Neuronal stem cell (in vitro differentiated cells): ENCODE data around the gene S100A8.

Source experiments
- DNase-seq: peaks from one replicate; pipeline ENCODE4 v3.0.0-alpha.2; 2013; ENCODE audit warnings: low spot score
- H2AFZ ChIP-seq: one replicate; pipeline ENCODE4 v1.6.1; 2013; ENCODE audit warnings: mild to moderate bottlenecking, low read length, inconsistent platforms
- H2AK5ac ChIP-seq: 2 replicates; pipeline ENCODE4 v1.6.1; 2013; ENCODE audit warnings: low read depth, mild to moderate bottlenecking, inconsistent platforms, low read length, moderate library complexity, mixed read lengths
- H2BK120ac ChIP-seq: 2 replicates; pipeline ENCODE4 v1.6.1; 2013; ENCODE audit warnings: low read depth, mild to moderate bottlenecking, inconsistent platforms, low read length, moderate library complexity, mixed read lengths
- H2BK12ac ChIP-seq: one replicate; pipeline ENCODE4 v1.6.1; 2013; ENCODE audit warnings: low read length, inconsistent platforms
- H2BK15ac ChIP-seq: 2 replicates; pipeline ENCODE4 v1.6.1; 2013; ENCODE audit warnings: mild to moderate bottlenecking, low read length, inconsistent platforms, mixed read lengths
- H2BK5ac ChIP-seq: one replicate; pipeline ENCODE4 v1.6.1; 2013; ENCODE audit warnings: inconsistent platforms, mild to moderate bottlenecking, low read length, moderate library complexity
- H3K14ac ChIP-seq: one replicate; pipeline ENCODE4 v1.6.1; 2013; ENCODE audit warnings: low read length, inconsistent platforms
- H3K18ac ChIP-seq: 2 replicates; pipeline ENCODE4 v1.6.1; 2013; ENCODE audit warnings: low read length, inconsistent platforms
- H3K23ac ChIP-seq: 2 replicates; pipeline ENCODE4 v1.6.1; 2013; ENCODE audit warnings: low read depth, mild to moderate bottlenecking, mixed read lengths, low read length, inconsistent platforms; ENCODE audit not compliant: poor library complexity
- H3K27ac ChIP-seq: replicated peaks from 3 replicates; pipeline ENCODE4 v1.5.1; 2013; ENCODE audit warnings: low read length, inconsistent platforms
- H3K27me3 ChIP-seq, 3 experiments: 2 replicates each; pipeline ENCODE4 v1.6.1; 2013; ENCODE audit warnings: low read length in 3 of 3, mild to moderate bottlenecking in 2 of 3, inconsistent platforms in 1 of 3, low read depth in 1 of 3, mixed read lengths in 1 of 3, moderate library complexity in 1 of 3; ENCODE audit not compliant: control insufficient read depth in 3 of 3, insufficient read depth in 3 of 3
- H3K36me3 ChIP-seq, 2 donors: replicated peaks in 1 of 2; 2 replicates each; pipeline ENCODE4 v1.6.1; 2013; ENCODE audit warnings: low read length in 2 of 2; ENCODE audit not compliant: control insufficient read depth in 2 of 2, insufficient read depth in 2 of 2
- H3K4ac ChIP-seq: 2 replicates; pipeline ENCODE4 v1.6.1; 2013; ENCODE audit warnings: inconsistent platforms, mild to moderate bottlenecking, low read length, moderate library complexity
- H3K4me1 ChIP-seq, 2 donors: 1 replicate in 1 of 2; 2 replicates in 1 of 2; pipeline ENCODE4 v1.6.1; 2013; ENCODE audit warnings: low read length in 2 of 2, low read depth in 1 of 2; ENCODE audit not compliant: control insufficient read depth in 2 of 2, insufficient read depth in 1 of 2
- H3K4me2 ChIP-seq: one replicate; pipeline ENCODE4 v1.6.1; 2013; ENCODE audit warnings: mild to moderate bottlenecking, low read length, inconsistent platforms; ENCODE audit not compliant: insufficient read depth, poor library complexity, severe bottlenecking
- H3K4me3 ChIP-seq, 2 donors: 2 replicates each; pipeline ENCODE4 v1.5.1; 2013; ENCODE audit warnings: low read length in 2 of 2, mild to moderate bottlenecking in 2 of 2, inconsistent platforms in 1 of 2, moderate library complexity in 1 of 2
- H3K79me1 ChIP-seq: one replicate; pipeline ENCODE4 v1.6.1; 2013; ENCODE audit warnings: low read depth, mild to moderate bottlenecking, inconsistent platforms, low read length, moderate library complexity
- H3K9ac ChIP-seq: one replicate; pipeline ENCODE4 v1.6.1; 2013; ENCODE audit warnings: mild to moderate bottlenecking, low read depth, low read length, inconsistent platforms; ENCODE audit not compliant: poor library complexity
- H3K9me3 ChIP-seq, 2 donors: replicated peaks in 1 of 2; 2 replicates each; pipeline versions ENCODE3 to v1.6.1; 2013; ENCODE audit warnings: low read length in 2 of 2, mild to moderate bottlenecking in 2 of 2, inconsistent platforms in 1 of 2, low read depth in 1 of 2, mixed read lengths in 1 of 2, moderate library complexity in 1 of 2; ENCODE audit not compliant: control insufficient read depth in 2 of 2, insufficient read depth in 1 of 2
- H4K8ac ChIP-seq: one replicate; pipeline ENCODE4 v1.6.1; 2013; ENCODE audit warnings: low read depth, mild to moderate bottlenecking, inconsistent platforms, low read length, moderate library complexity
- H4K91ac ChIP-seq: one replicate; pipeline ENCODE4 v1.6.1; 2013; ENCODE audit warnings: low read length, low read depth, mild to moderate bottlenecking, inconsistent platforms; ENCODE audit not compliant: poor library complexity
- WGBS, 2 donors: extraction: QIAGEN DNeasy Blood & Tissue Kit; methylation state at CpG; one replicate each; pipeline ENCODE4 v1.1.7; 2013; ENCODE audit warnings: missing lambda C conversion rate in 2 of 2, mixed read lengths in 1 of 2; ENCODE audit not compliant: insufficient read length in 2 of 2, insufficient replicate concordance in 1 of 2; ENCODE audit errors: extremely low coverage in 2 of 2; 5-methylcytosine and 5-hydroxymethylcytosine counted together

Gene S100A8

GRCh38 chr1:153389973-153390879 lies 647 bp downstream of the S100A8 start:
- Histone ChIP-seq H3K4me3 (no peak overlapping the region), H3K4me2 (no peak overlapping the region), H3K14ac (no peak overlapping the region), H3K27ac (no peak overlapping the region), H3K4ac (no peak overlapping the region), H2AK5ac (no peak overlapping the region), H2BK15ac (no peak overlapping the region), H2BK5ac (no peak overlapping the region), H2BK120ac (no peak overlapping the region), H4K91ac (no peak overlapping the region), H3K4me1 (no peaks in the 10 kb centered on the region), H3K36me3 (no peaks in the 10 kb centered on the region), H4K8ac (no peak overlapping the region), H2BK12ac (no peak overlapping the region), H3K9ac (no peak overlapping the region), H3K79me1 (no peaks in the 10 kb centered on the region), H3K9me3 (no peaks in the 10 kb centered on the region), H3K18ac (no peak overlapping the region), H3K27me3 (peaks cover 0 to 22% (median 0%) of the 10 kb centered on the region in 3 experiments), H3K23ac (no peak overlapping the region), H2AFZ (no peak overlapping the region)
- no CpG with 5 or more reads among the region's 17 CpGs for WGBS, 2 donors
- no peak for DNase-seq

GRCh38 chr1:153389401-153389800 lies 1.5 kb downstream of the S100A8 start:
- Histone ChIP-seq H3K14ac (no peak overlapping the region), H2AFZ (no peak overlapping the region), H3K23ac (no peak overlapping the region), H2BK12ac (no peak overlapping the region), H2BK5ac (no peak overlapping the region), H4K8ac (no peak overlapping the region), H3K4me2 (no peak overlapping the region), H3K9me3 (no peaks in the 10 kb centered on the region), H2BK120ac (no peak overlapping the region), H3K18ac (no peak overlapping the region), H3K4ac (no peak overlapping the region), H2BK15ac (no peak overlapping the region), H4K91ac (no peak overlapping the region), H3K9ac (no peak overlapping the region), H3K27ac (no peak overlapping the region), H3K4me1 (no peaks in the 10 kb centered on the region), H3K4me3 (no peak overlapping the region), H3K79me1 (no peaks in the 10 kb centered on the region), H2AK5ac (no peak overlapping the region), H3K36me3 (no peaks in the 10 kb centered on the region), H3K27me3 (peaks cover 0 to 18% (median 0%) of the 10 kb centered on the region in 3 experiments)
- WGBS, 2 donors: no CpG with 5 or more reads among the region's 1 CpG
- no peak for DNase-seq

- no peak overlapping the region for H4K8ac ChIP-seq
- no peak overlapping the region for H2BK15ac ChIP-seq
Observed at GRCh38 chr1:153387785-153388184, 3.1 kb downstream of the S100A8 start.

GRCh38 chr1:153387001-153387400 lies 3.9 kb downstream of the S100A8 start:
- no peak overlapping the region for H2BK15ac ChIP-seq
- no peak overlapping the region for H3K4ac ChIP-seq
- no peak overlapping the region for H3K27ac ChIP-seq
- no peak overlapping the region for H3K9ac ChIP-seq
- no peaks in the 10 kb centered on the region for H3K79me1 ChIP-seq
- no peaks in the 10 kb centered on the region for H3K9me3 ChIP-seq
- no peak overlapping the region for H3K14ac ChIP-seq
- H2BK120ac ChIP-seq: no peak overlapping the region
- no peak overlapping the region for H2AFZ ChIP-seq
- H3K27me3 ChIP-seq: peaks cover 0 to 18% (median 0%) of the 10 kb centered on the region in 3 experiments
- no peak overlapping the region for H3K18ac ChIP-seq
- H3K4me1 ChIP-seq: no peaks in the 10 kb centered on the region
- H4K91ac ChIP-seq: no peak overlapping the region
- H2BK12ac ChIP-seq: no peak overlapping the region
- H3K23ac ChIP-seq: no peak overlapping the region
- no peak overlapping the region for H4K8ac ChIP-seq
- no CpG with 5 or more reads among the region's 4 CpGs for WGBS, 2 donors
- no peak for DNase-seq
- no peaks in the 10 kb centered on the region for H3K36me3 ChIP-seq
- H3K4me3 ChIP-seq: no peak overlapping the region
- no peak overlapping the region for H2AK5ac ChIP-seq
- H2BK5ac ChIP-seq: no peak overlapping the region
- H3K4me2 ChIP-seq: no peak overlapping the region

More at GRCh38 chr1:153387785-153388184, 3.1 kb downstream of the S100A8 start:
- Histone ChIP-seq H3K4me1 (no peaks in the 10 kb centered on the region), H2BK120ac (no peak overlapping the region), H2AK5ac (no peak overlapping the region), H2BK12ac (no peak overlapping the region), H3K23ac (no peak overlapping the region), H3K36me3 (no peaks in the 10 kb centered on the region), H3K4me2 (no peak overlapping the region), H3K27ac (no peak overlapping the region), H3K9me3 (no peaks in the 10 kb centered on the region), H3K14ac (no peak overlapping the region), H4K91ac (no peak overlapping the region), H2BK5ac (no peak overlapping the region), H3K4ac (no peak overlapping the region), H2AFZ (no peak overlapping the region), H3K79me1 (no peaks in the 10 kb centered on the region), H3K18ac (no peak overlapping the region), H3K9ac (no peak overlapping the region), H3K4me3 (no peak overlapping the region), H3K27me3 (peaks cover 0 to 18% (median 0%) of the 10 kb centered on the region in 3 experiments)
- WGBS, 2 donors: no CpG with 5 or more reads among the region's 4 CpGs
- no peak for DNase-seq
